HuH-7.5 (cell line): Measurements from ENCODE around the gene SLC35G3.
"Not testable (repeated sequence)": the region's sequence is repeated elsewhere in the genome, so short reads cannot be mapped to it uniquely, and the experiment has no call there.

Experiments used
- DNase-seq: peaks from one replicate; pipeline ENCODE4 v3.0.0; 2011; ENCODE audit warnings: low spot score

The SLC35G3 gene

DNA sequence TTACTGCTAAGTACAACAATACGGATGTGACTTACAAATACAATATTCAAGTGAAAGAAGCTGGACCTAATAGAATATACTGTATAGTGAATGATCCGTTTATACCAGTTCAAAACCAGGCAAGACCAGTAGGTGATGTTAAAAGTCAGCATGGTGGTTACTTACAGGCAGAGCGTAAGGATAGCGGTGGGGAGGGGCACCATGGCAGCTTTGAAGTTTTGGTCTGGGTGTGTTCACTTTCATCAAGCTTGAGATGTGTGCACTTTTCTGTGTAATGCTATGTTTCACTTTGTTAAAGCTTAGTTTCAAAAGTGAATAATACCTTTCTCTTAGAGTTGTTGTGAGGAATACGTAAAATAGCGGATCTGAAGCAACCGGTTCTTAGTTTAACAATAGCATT, 16.5 kb upstream of the SLC35G3 start:
- DNase-seq, result no peak

DNA sequence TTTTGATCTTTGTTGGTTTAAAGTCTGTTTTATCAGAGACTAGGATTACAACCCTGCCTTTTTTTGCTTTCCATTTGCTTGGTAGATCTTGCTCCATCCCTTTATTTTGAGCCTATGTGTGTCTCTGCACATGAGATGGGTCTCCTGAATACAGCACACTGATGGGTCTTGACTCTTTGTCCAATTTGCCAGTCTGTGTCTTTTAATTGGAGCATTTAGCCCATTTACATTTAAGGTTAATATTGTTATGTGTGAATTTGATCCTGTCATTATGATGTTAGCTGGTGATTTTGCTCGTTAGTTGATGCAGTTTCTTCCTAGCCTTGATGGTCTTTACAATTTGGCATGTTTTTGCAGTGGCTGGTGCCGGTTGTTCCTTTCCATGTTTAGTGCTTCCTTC, 8.4 kb upstream of the SLC35G3 start:
- DNase-seq, result not testable (repeated sequence)

DNA sequence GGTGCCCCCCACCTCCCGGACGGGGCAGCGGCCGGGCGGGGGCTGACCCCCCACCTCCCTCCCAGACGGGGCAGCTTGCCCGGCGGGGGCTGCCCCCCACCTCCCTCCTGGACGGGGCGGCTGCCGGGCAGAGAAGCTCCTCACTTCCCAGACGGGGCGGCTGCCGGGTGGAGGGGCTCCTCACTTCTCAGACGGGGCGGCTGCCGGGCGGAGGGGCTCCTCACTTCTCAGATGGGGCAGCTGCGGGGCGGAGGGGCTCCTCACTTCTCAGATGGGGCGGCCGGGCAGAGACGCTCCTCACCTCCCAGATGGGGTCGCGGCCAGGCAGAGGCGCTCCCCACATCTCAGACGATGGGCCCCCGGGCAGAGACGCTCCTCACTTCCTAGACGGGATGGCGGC, 869 bp upstream of the SLC35G3 start:
- DNase-seq, result not testable (repeated sequence)

DNA sequence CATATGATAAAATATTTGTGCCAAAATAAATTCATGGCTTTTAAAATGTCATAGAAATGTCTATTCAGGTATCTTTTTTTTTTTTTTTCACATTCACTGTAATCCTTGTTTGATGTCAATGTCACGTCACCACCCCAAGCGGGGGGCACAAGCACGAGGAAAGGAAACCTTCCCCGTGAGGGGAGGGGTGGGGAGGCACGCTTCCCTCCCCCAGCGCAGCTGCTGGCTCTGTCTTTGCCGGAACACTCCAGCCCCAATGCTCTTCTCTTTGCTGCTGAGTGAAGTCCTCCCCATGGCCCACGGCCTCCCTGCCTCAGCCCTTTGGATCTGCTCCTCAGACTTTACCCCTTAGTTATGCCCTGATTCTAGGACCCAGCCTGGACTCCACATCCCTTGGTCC, 1.5 kb downstream of the SLC35G3 start:
- DNase-seq, result no peak

DNA sequence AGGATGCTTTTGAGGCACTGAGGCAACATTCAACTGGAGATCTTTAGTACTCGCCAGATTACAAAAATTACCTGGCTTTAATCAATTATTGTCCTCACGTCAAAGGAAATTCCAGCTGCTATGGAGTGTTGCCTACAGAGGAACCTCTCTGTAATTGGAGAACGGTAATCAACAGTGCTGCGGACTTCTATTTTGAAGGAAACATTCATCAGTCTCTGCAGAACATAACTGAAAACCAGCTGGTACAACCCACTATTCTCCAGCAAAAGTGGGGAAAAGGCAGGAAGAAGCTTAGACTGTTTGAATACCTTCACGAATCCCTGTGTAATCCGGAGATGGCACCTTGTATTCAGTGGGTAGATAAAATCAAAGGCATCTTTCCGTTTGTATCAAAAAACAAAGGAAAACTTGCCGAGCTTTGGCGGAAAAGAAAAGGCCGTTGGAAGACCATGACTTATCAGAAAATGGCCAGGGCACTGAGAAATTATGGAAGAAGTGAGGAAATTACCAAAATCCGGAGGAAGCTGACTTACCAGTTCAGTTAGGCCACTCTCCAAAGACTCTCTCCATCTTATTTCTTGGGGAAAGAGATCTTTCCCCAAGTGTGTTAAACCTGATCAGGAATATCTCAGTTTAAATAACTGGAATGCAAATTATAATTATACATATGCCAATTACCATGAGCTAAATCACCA, 3.0 kb downstream of the SLC35G3 start:
- DNase-seq, result no peak

DNA sequence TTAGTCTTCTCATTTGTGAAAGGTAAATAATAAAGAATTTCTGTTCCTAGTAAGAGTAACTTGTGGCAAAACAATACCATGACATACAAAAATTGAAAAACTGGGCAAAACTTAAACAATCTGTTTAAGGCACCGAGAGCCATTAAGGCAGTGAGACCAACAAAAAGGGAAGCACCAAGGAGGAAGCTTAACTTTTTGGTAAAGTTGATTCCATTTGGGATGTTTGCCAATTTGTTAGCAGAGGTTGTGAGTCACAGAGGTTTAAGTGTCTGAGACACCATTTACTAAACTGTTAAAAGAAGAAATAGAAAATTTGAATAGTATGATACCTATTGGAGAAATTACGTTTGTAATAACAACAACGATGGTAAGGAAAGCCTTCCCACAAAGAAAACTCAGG, 4.9 kb downstream of the SLC35G3 start:
- DNase-seq, result no peak

DNA sequence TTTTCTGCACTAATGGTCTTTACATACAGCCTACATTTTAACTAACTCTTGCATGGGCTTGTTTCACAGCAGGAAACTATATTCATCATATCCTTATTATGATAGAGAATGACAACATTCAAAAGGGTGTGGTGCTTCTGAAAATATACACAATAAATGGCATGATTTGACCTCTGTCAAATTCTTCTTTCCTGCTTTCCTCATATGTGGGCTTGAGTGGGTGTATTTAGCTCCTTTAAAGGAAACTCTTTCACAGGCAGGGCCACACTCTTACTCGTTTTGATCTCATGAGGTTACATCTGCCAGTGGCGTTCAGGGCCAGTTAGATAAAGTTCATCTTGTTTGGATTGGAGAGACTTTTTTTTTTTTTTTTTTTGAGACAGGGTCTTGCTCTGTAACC, 6.1 kb downstream of the SLC35G3 start:
- DNase-seq, result no peak

DNA sequence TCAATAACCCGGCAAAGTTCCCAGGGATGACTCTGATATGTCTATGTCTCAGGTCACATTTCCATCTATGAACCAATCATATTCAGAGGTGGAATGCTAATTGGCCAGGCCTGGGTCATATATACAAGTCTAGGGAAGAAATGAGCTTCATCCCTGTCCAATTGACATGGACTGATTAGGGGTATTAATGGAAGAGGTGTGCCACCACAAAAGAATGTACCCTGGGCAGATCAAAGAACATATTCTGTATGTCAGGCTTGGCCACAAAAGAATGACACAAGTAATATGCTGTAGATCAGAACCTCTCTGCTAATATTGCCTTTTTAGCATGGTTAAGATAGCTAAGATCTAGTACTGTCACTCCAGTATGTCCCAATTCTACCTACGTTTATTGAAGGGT, 6.7 kb downstream of the SLC35G3 start:
- DNase-seq, result no peak

DNA sequence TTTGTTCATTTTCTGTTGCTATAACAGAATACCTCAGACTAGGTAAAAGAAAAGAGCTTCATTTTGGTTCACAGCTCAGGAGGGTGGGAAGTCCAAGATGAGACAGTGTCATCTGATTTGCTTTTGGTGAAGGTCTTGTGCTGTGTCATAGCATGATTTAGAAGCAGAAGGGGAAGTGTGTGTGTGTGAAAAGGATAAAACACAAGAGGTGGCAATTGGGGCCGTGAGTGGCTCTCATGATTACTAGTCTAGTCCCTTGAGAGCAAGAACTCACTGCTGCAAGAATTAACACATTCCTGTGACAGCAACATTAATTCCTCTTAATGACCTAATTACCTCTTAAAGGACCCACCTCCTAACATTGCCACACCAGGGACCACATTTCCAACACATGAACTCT, 8.3 kb downstream of the SLC35G3 start:
- no peak for DNase-seq

DNA sequence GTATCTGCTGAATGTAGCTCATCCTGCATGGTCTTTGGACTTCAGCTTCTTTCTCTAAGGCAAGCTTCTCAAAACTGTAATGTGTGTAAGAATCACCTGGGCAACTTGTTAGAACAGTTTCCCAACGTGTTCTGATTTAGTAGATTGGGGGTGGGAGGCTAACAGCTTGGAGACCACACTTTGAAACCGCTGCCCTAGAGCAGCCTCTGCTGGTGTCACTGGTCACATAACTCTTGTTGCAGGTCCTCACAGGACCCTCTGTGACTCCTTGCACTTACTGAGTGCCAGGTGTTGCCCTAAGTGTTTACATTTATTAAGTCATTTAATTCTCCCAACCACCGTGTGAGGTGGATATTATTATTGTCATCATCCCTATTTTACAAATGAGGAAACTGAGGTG, 9.9 kb downstream of the SLC35G3 start:
- no peak for DNase-seq

DNA sequence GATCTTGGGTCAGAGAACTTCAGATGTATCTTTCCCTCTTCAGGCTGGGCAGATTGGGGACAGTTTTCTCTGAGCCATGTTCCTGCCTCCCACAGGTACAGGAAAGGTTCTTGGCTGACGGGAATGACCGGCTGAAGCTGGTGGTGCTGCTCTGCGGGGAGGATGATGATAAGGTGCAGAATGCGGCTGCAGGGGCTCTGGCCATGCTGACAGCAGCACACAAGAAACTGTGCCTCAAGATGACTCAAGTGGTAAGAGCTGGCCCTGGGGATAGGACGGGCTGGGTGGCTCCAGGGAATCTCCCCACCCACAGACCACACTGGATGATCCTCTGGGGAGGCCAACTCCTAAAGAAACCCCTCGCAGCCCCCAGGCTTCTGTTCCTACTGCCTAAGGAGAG, 10.9 kb downstream of the SLC35G3 start:
- DNase-seq, result no peak

DNA sequence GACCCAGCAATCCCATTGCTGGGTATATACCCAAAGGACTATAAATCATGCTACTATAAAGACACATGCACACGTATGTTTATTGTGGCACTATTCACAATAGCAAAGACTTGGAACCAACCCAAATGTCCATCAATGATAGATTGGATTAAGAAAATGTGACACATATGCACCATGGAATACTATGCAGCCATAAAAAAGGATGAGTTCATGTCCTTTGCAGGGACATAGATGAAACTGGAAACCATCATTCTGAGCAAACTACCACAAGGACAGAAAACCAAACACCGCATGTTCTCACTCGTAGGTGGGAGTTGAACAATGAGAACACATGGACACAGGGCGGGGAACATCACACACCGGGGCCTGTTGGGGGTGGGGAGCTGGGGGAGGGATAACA, 14.8 kb downstream of the SLC35G3 start:
- not testable (repeated sequence) for DNase-seq

DNA sequence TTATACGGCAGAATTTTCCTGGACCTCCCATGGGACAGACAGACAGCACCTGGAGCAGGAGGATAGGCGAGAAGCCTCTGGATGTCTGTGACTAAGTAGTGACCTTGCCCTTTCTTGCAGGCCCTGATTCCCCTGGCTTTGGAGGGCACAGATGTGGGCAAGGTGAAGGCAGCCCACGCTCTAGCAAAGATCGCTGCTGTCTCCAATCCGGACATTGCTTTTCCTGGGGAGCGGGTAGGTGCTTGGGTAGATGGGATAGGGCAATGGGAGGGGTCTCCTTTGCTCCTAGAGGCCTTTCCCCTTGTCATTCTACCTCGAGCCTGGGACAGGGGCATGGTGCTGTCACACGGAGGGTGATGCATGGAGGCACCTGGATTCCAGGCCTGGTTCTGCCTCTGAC, 17.3 kb downstream of the SLC35G3 start:
- no peak for DNase-seq

DNA sequence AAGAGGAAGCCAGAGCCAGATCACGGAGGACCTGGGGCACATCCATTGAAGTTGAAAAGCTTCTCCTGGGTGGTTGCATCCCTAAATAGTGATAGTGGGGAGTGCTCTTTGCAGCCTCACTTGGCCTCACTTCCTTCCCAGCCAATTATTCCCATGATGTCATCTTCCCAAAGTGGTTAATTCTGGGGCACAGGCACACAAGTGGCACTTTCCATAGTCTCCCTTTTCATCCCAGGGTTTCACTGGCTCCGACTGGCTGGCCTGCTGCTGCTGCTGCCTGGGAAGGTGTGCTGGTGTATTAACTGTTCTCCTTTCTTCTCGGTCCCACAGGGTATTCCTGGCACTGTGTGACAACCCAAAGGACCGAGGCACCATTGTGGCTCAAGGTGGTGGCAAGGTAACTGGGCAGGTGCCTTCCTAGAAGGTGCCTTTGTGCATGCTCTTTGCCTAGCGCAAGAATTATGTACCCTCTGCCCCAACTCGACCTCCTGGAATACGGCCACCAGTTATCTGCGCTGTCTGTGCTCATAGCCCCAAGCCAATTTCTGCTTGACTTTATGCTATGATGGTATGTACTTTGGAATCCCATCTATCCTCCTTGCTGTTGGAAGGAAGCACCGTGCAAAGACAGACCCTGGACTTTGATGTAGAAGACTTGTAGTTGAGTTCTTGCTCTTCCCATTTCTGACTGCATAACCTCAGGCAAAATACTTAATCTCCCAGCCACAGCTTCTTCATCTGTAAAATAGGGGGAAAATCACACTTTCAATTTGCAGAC, 18.4 kb downstream of the SLC35G3 start:
- DNase-seq, result no peak

DNA sequence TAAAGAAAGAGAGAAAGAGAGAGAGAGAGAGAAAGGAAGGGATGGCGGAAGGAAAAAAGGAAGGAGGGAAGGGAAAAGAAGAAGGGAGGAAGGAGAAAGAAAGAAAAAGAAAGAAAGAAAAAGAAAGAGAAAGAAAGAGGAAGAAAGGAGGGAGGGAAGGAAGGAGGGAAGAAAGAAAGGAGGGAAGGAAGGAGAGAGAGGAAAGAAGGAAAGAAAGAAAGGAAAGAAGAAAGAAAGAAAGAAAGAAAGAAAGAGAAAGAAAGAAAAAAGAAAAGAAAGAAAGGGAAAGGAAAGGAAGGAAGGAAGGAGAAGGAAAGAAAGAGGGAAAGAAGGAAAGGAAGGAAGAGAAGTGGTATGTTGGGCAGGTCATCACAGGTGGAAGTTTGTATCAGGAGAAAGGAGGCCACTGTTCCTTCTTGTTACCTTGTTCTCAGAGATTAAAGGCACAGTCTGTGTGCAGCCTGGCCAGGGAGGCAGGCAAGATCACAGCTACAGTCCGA, 19.3 kb downstream of the SLC35G3 start:
- DNase-seq, result no peak

DNA sequence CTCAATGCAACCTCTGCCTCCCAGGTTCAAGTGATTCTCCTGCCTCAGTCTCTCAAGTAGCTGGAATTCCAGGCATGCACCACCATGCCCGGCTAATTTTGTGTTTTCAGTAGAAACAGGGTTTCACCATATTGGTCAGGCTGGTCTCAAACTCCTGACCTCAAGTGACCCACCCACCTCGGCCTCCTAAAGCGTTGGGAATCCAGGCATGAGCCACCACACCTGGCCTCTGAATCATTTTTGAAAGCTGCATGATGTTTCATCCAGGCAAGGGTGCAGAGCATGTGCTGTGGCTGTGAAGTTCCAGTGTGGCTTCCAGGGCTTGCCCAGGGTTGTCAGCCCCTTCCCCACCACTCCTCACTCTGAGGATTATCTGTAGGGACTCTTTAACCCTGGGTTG, 21.9 kb downstream of the SLC35G3 start:
- not testable (repeated sequence) for DNase-seq

DNA sequence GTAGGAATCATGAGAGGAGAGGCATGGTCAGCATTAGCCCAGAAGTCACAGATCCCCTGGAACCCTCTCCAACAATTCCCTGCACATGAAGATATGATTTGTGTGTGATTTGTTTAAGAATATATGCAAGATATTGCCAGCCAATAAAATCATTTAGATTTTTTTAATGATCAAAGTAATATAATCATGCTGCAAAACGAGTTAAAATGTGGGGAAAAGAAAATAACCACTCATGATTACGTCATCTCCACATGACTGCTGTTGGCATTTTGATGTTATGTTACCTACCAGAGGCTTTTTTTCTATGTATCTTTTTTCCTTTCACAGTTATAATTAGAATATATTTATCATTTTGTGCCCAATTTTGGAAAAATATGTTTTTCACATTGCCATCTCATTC, 22.4 kb downstream of the SLC35G3 start:
- DNase-seq, result no peak

DNA sequence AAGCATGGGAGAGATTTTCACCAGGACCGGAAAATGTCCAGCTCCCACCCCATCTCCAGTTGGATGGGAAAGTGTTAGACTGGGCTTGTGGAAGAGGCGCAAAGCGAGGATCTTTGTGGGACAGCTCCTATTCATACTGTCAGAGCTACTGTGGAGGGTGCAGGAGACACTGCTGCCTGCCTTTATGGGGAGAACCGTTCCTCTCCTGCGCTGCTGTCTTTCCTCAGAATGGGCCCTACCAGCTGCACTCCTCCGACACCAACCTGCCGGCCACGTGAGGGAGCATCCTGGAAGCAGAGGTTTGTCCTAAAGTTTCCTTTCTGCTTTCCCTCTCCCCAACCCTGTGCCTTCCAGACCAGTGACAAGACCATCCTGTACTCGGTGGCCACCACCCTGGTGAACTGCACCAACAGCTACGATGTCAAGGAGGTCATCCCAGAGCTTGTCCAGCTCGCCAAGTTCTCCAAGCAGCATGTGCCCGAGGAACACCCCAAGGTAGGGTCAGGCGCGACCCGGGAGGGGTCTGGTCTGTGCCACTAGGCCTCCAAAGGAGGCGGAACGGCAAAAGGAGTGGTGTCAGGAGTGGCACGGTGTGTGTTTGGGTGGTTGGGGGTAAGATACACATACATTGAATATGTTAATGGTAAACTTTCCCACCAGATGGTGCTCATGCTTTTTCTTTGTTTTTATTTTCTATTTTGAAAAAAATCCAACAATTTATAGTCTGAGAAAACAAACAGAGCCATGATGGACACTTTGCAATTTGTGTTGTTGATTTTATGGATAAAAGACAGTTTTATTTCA, 23.0 kb downstream of the SLC35G3 start:
- no peak for DNase-seq

DNA sequence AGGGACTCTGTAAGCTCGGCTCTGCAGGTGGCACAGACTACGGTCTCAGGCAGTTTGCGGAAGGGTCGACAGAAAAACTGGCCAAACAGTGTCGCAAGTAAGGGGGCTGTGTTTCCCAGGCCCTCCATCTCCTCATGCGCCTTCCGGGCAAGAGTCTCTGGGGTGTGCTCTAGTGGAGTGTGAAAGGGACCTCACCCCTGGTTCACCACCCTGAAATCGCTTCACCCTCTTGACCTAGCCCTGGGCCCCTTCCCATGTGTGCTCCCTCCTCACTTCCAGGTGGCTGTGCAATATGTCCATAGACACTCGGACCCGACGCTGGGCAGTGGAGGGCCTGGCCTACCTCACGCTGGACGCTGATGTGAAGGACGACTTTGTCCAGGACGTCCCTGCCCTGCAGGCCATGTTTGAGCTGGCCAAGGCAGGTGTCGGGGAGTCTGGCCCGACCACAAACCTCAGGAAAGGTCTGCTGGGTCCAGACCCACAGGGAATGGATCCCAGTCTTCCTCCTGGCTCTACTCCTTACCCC, 24.3 kb downstream of the SLC35G3 start:
- no peak for DNase-seq

DNA sequence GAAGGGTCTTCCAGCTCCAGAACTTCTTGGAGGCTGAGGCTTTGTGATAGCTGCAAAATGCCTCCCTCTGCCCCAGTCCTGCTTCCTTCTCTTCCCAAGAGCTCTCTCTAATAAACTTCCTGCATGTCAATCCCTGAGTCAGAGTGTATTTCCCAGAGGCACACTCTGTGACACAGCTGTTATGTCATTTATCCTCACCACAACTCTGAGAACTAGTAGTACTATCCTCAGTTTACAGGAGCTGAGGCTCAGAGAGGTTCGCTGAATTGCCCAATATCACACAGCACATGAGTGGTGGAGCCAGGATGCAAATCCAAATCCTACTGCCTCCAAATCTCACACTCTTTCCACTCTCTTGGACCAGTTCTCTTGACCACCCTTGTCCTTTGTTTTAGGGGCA, 26.5 kb downstream of the SLC35G3 start:
- no peak for DNase-seq

DNA sequence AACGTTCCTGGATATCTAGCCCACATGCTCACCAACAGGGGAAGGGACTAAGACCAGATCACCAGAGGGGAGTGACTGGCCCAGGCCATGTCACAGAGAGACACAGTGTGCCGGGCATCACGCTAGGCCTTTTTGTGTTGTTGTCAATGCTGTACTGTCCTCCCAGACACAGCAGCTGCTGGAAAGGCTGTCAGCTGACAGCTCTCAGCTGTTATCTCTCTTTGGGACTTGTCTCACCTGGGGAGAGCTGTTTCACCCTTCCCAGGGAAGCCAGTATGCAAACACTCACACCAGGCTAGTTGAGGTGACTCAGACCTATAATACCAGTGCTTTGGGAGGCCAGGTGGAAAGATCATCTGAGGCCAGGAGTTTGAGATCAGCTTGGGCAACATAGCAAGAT, 27.1 kb downstream of the SLC35G3 start:
- DNase-seq, result no peak

DNA sequence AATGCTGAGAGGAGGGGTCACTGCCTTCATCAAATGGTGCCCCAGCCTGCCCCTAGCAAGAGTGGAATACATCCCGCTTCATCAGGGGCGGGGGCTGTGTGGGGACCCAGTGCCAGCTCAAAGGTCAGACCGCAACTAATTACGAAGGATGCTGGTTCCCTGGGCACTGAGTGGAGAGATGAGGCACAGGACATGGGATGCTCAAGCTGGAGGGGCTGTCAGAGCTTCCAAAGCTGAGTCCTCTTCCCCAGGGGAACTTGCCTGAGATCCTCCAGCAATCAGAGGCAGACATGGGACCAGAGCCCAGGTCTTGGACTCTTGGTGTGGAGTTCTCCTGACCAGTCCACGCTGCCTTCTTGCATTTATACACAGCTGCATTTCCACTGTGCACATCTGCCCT, 27.7 kb downstream of the SLC35G3 start:
- DNase-seq, result no peak

DNA sequence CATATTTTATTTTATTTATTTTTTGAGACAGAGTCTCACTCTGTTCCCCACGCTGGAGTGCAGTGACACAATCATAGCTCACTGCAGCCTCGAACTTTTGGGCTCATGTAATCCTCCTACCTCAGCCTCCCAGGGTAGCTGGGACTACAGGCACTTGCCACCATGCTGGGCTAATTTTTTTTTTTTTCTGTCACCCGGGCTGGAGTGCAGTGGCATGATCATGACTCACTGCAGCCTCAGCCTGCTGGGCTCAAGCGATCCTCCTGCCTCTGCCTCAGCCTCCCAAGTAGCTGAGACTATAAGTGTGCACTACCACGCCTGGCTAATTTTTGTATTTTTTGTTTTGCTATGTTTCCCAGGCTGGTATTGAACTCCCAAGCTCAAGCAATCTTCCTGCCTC, 29.5 kb downstream of the SLC35G3 start:
- DNase-seq, result no peak
